ENCODE data around the gene TTLL5. TPM values are rescaled to one million over a fixed set of nuclear protein-coding genes. Genes with fewer than 3 reads are reported as not detected.

TTLL5 gene
- total and polyA plus RNA-seq, 10 of the 15 experiments (the other 5 are each of a cell fraction or from before 2014, with no cell fraction given): 3.2 to 25.9 (median 13.8) TPM

- Histone ChIP-seq H3K4me1 (ENCODE audit: control insufficient read depth, insufficient read depth, low read length) (peaks cover 11% of the 10 kb centered on the region), H3K4me3 (no peak overlapping the region), H4K20me1 (ENCODE audit: control insufficient read depth, insufficient read depth) (no peaks in the 10 kb centered on the region), H3K36me3 (ENCODE audit: control insufficient read depth in 2 of 2, insufficient read depth in 2 of 2, low read length in 1 of 2) (no peaks in the 10 kb centered on the region), H3K27ac (ENCODE audit: control insufficient read depth, insufficient read depth) (no peak overlapping the region), H3K27me3 (replicated peaks in 1 of 2; ENCODE audit: control insufficient read depth in 2 of 2, insufficient read depth in 2 of 2, low read length in 1 of 2) (no peaks in the 10 kb centered on the region), H3K9me3 (replicated peaks; ENCODE audit: control insufficient read depth, insufficient read depth, low read length) (no peaks in the 10 kb centered on the region), H3K79me2 (ENCODE audit: control insufficient read depth, insufficient read depth, low read length) (no peaks in the 10 kb centered on the region), H2AFZ (ENCODE audit: control insufficient read depth, low read depth, low read length) (no peak overlapping the region), H3K9ac (ENCODE audit: control insufficient read depth, insufficient read depth, low read length) (no peak overlapping the region), H3K4me2 (ENCODE audit: control insufficient read depth, insufficient read depth) (no peak overlapping the region)
- no peak for DNase-seq (ENCODE audit: low read depth, low spot score)
- BruUV-seq (replicated peaks): no TSS peak
- 95% methylated on average over 17 of the region's 17 CpGs for WGBS (ENCODE audit: insufficient coverage, insufficient replicate concordance, low lambda C conversion rate, missing lambda C conversion rate)
- RAD21 ChIA-PET (ENCODE audit: unreplicated experiment): interaction anchor here (1.0 to 2.0 kb wide), 2 partner anchors 11 to 286 kb away, joined by 3 to 6 read pairs; no protein-coding TSS in a partner anchor
- FAIRE-seq: no peak
- ATAC-seq: no peak
- POLR2A ChIA-PET: no interaction called here
- TF ChIP-seq HDAC2 (IDR thresholded peaks at IDR 0.05) (no peak), KDM1A (IDR thresholded peaks at IDR 0.05; ENCODE audit: borderline replicate concordance) (no peak), CEBPZ (IDR thresholded peaks at IDR 0.05; ENCODE audit: low read depth, low read length) (no peak), SKIL (IDR thresholded peaks at IDR 0.05; ENCODE audit: low read depth, poor library complexity, severe bottlenecking) (no peak), ZBTB40 (IDR thresholded peaks at IDR 0.05; ENCODE audit: borderline replicate concordance) (no peak), MLLT1 (IDR thresholded peaks at IDR 0.05) (no peak), CHD2 (IDR thresholded peaks at IDR 0.05; ENCODE audit: borderline replicate concordance, low read depth, low read length) (no peak), CHD4 (IDR thresholded peaks at IDR 0.05) (no peak), TARDBP (IDR thresholded peaks at IDR 0.05; ENCODE audit: borderline replicate concordance) (no peak), DPF2 (IDR thresholded peaks at IDR 0.05) (no peak), SPI1 (IDR thresholded peaks at IDR 0.05; ENCODE audit: borderline replicate concordance, insufficient read depth, low read depth, low read length) (no peak), NFIC (IDR thresholded peaks at IDR 0.05; ENCODE audit: low read depth, low read length) (no peak)
- intact Hi-C loops (cut with micrococcal nuclease; ENCODE audit: unreplicated experiment): no loop called here
- in situ Hi-C loops (cut with MboI): no loop called here
- CTCF ChIA-PET: interaction anchor here (0.7 to 3.0 kb wide), 5 partner anchors 13 to 286 kb away, joined by 3 to 16 read pairs (median 10); partner anchors contain the start of gene TGFB3
- SMC1A ChIA-PET (ENCODE audit: uncharacterized antibody, unreplicated experiment): interaction anchor here (1.0 to 2.6 kb wide), 3 partner anchors 10 to 386 kb away, joined by 3 to 15 read pairs (median 3); no protein-coding TSS in a partner anchor
Observed at GRCh38 chr14:75995372-75996041, 334.5 kb downstream of the TTLL5 start.
